ENCODE results near the gene BSPRY. TPM values are rescaled to one million over a fixed set of nuclear protein-coding genes. Genes with fewer than 3 reads are reported as not detected.

The BSPRY gene
- total RNA-seq (10 to 100 TPM in 1 of 2 donors, 1 to 10 TPM in 1; 8.8 to 12.7 TPM), polyA plus RNA-seq (10 to 100 TPM in 1 of 2 donors, 1 to 10 TPM in 1; 9.2 to 12.7 TPM)
- long read RNA-seq, donor 1, partial matches to known transcripts: 0 of 2 reads
- long read RNA-seq, donor 1, other reads (novel, unspliced or antisense): 0 of 2 reads
- long read RNA-seq, donor 2, partial matches to known transcripts: 0 of 1 reads
- long read RNA-seq, donor 2, other reads (novel, unspliced or antisense): 0 of 1 reads
- long read RNA-seq, donor 3: 0 reads
- long read RNA-seq, donor 4, partial matches to known transcripts: 0 of 1 reads
- long read RNA-seq, donor 4, other reads (novel, unspliced or antisense): 0 of 1 reads
- long read RNA-seq, donor 5, partial matches to known transcripts: 0 of 1 reads
- long read RNA-seq, donor 5, other reads (novel, unspliced or antisense): 0 of 1 reads

DNA sequence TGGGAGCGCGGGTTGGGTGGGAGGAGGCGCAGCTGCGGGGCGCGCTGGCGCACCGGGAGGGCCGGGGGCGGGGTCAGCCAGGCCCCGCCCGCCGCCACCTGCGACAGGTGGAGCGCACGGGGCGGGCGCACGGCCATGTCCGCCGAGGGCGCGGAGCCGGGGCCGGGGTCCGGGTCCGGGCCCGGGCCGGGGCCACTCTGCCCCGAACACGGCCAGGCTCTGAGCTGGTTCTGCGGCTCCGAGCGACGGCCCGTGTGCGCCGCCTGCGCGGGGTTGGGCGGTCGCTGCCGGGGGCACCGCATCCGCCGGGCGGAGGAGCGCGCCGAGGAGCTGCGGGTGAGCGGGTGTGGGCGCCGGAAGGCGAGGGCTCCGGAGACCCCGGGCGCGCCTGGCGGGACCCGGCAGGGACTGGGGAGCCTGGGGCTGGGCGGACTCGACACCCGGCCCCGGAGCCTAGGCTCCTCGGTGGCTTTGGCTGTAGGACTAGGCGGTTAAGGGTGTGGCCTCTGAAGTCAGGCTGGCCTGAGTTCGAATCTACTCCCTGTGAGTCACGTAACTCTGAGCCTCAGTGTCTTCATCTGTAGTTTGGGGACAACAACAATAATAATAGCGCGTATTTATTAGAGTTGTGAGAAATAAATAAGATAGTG, at the start of gene BSPRY:
Gene BSPRY (plus strand): TSS at position 97 of the 650 bp plus-strand sequence. CDS start 39 bp downstream, at position 136.
- Histone ChIP-seq H3K4me3 (peak within 1 kb of the TSS; percentile 44), H3K4me1 (ENCODE audit: control insufficient read depth in 5 of 5, insufficient read depth in 5 of 5, low read length in 5 of 5) (peaks cover 0 to 6% (median 2%) of the 10 kb centered on the region in 5 donors), H3K36me3 (ENCODE audit: control insufficient read depth in 4 of 4, insufficient read depth in 4 of 4, low read length in 4 of 4) (no peaks in the 10 kb centered on the region), H3K9ac (ENCODE audit: insufficient read depth in 1 of 2, low read length in 2 of 2) (no peak within 1 kb of the TSS), H3K27ac (ENCODE audit: low read depth in 1 of 2, low read length in 1 of 2) (peak within 1 kb of the TSS in 1 of 2 donors; percentile 33), H3K9me3 (ENCODE audit: control insufficient read depth in 4 of 4, insufficient read depth in 3 of 4, low read length in 3 of 4) (no peaks in the 10 kb centered on the region), H3K27me3 (ENCODE audit: control insufficient read depth in 3 of 3, insufficient read depth in 3 of 3, low read length in 2 of 3) (peaks cover 0 to 41% (median 35%) of the 10 kb centered on the region in 3 donors)
- ATAC-seq (ENCODE audit: insufficient read depth, low FRiP score) (peak; percentile 85), DNase-seq (peak in 2 of 3 donors; percentile 13 to 27)
- TF ChIP-seq, protein P1, sequence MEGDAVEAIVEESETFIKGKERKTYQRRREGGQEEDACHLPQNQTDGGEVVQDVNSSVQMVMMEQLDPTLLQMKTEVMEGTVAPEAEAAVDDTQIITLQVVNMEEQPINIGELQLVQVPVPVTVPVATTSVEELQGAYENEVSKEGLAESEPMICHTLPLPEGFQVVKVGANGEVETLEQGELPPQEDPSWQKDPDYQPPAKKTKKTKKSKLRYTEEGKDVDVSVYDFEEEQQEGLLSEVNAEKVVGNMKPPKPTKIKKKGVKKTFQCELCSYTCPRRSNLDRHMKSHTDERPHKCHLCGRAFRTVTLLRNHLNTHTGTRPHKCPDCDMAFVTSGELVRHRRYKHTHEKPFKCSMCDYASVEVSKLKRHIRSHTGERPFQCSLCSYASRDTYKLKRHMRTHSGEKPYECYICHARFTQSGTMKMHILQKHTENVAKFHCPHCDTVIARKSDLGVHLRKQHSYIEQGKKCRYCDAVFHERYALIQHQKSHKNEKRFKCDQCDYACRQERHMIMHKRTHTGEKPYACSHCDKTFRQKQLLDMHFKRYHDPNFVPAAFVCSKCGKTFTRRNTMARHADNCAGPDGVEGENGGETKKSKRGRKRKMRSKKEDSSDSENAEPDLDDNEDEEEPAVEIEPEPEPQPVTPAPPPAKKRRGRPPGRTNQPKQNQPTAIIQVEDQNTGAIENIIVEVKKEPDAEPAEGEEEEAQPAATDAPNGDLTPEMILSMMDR (IDR thresholded peaks at IDR 0.05; ENCODE audit: control extremely low read depth, extremely low read depth): no peak
- 1 to 2% methylated on average over 49 to 71 of the region's 71 CpGs for WGBS, 2 donors

DNA sequence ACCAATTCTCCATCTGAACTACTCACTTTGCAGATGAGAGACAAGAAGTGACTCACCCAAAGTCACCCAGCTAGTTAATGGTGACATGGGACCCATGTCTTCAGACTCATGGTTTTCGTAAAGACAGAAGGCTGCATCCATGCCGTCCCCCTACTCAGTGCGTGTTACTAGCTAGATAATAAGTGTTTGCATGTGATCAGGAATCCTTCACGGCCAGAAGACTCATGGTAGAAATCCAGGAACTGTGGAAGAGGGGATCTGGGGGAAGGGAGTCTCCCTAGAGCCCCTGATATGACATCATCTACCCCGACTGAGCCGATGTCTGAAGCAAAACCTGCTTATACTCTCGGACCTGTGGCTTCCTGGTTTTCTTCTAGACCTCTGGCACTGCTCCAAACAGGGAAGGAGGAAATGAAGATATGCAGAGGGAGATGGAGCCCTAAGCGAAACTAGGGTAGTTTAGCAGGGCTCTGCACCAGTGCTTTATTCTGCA, 49.5 kb upstream of the BSPRY start:
- H3K9ac ChIP-seq (ENCODE audit: insufficient read depth in 1 of 2, low read length in 2 of 2): no peak overlapping the region
- peak in 2 of 3 donors; percentile 55 to 65 for DNase-seq

DNA sequence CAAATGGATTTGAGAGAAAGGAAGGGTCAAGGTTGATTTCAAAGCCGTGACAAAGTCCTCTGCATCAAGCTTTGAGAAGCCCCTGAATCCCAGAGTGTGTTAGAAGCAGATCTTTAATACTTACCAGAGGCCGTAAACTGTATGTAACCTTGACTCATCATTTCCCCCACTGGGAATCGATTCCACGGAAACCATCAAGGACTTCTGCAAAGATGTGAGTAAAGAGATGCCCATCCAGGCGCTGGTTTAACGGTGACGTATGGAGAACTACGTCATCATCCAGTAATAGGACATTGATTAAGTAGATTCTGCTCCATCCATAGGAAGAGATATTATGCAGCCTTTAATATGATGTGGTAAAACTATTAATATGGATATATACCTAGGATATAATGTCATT, 47.8 kb upstream of the BSPRY start:
- Histone ChIP-seq H3K4me3 (no peak overlapping the region), H3K9me3 (ENCODE audit: control insufficient read depth in 4 of 4, insufficient read depth in 3 of 4, low read length in 3 of 4) (peaks cover 0 to 2% (median 0%) of the 10 kb centered on the region in 4 donors), H3K27ac (ENCODE audit: low read depth in 1 of 2, low read length in 1 of 2) (no peak overlapping the region), H3K36me3 (ENCODE audit: control insufficient read depth in 4 of 4, insufficient read depth in 4 of 4, low read length in 4 of 4) (no peaks in the 10 kb centered on the region), H3K9ac (ENCODE audit: insufficient read depth in 1 of 2, low read length in 2 of 2) (no peak overlapping the region), H3K4me1 (ENCODE audit: control insufficient read depth in 5 of 5, insufficient read depth in 5 of 5, low read length in 5 of 5) (no peaks in the 10 kb centered on the region), H3K27me3 (ENCODE audit: control insufficient read depth in 3 of 3, insufficient read depth in 3 of 3, low read length in 2 of 3) (no peaks in the 10 kb centered on the region)
- DNase-seq (no peak), ATAC-seq (ENCODE audit: insufficient read depth, low FRiP score) (no peak)
- WGBS, 2 donors: 95 to 96% methylated on average over 8 of the region's 8 CpGs
- TF ChIP-seq, protein P1 (IDR thresholded peaks at IDR 0.05; ENCODE audit: control extremely low read depth, extremely low read depth): no peak

More for the DNA sequence above, 49.5 kb upstream of the BSPRY start:
- Histone ChIP-seq H3K36me3 (ENCODE audit: control insufficient read depth in 4 of 4, insufficient read depth in 4 of 4, low read length in 4 of 4) (no peaks in the 10 kb centered on the region), H3K9me3 (ENCODE audit: control insufficient read depth in 4 of 4, insufficient read depth in 3 of 4, low read length in 3 of 4) (peaks cover 0 to 2% (median 0%) of the 10 kb centered on the region in 4 donors), H3K27ac (ENCODE audit: low read depth in 1 of 2, low read length in 1 of 2) (no peak overlapping the region), H3K4me1 (ENCODE audit: control insufficient read depth in 5 of 5, insufficient read depth in 5 of 5, low read length in 5 of 5) (no peaks in the 10 kb centered on the region), H3K27me3 (ENCODE audit: control insufficient read depth in 3 of 3, insufficient read depth in 3 of 3, low read length in 2 of 3) (no peaks in the 10 kb centered on the region), H3K4me3 (no peak overlapping the region)
- ATAC-seq (ENCODE audit: insufficient read depth, low FRiP score): peak; percentile 41
- TF ChIP-seq, protein P1 (IDR thresholded peaks at IDR 0.05; ENCODE audit: control extremely low read depth, extremely low read depth): no peak
- WGBS, 2 donors: 33 to 36% methylated on average over 8 of the region's 8 CpGs
